ENCODE measurements around the gene WDR62. TPM values are rescaled to one million over a fixed set of nuclear protein-coding genes. Genes with fewer than 3 reads are reported as not detected.
"Not testable (repeated sequence)": the region's sequence is repeated elsewhere in the genome, so short reads cannot be mapped to it uniquely, and the experiment has no call there.

The WDR62 gene
- total RNA-seq, 4 donors from 2014 or later = 0.78 to 1.8 (median 0.84) TPM

DNA sequence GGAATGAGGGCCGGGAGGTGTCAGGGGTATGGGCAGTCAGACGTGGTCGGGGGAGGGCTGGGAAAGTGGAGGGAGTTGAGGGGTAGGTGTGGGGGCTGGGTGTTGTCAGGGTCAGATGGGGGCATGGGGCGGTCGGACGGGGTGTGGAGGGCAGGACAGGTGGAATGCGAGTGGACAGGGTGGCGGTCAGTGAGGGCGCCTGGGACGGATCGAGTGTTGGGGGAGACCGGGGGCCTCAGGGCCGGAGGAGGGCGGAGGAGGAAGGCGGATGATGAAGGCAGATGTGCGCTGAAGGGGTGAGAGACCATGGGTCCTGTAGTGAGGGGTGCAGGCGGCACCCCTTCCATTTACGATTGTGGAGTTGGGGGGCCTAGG, 66.3 kb downstream of the WDR62 start:
- H3K27me3 ChIP-seq = no peaks in the 10 kb centered on the region
- TF ChIP-seq POLR2A (IDR thresholded peaks at IDR 0.05) = no peak
- TF ChIP-seq, protein P1, sequence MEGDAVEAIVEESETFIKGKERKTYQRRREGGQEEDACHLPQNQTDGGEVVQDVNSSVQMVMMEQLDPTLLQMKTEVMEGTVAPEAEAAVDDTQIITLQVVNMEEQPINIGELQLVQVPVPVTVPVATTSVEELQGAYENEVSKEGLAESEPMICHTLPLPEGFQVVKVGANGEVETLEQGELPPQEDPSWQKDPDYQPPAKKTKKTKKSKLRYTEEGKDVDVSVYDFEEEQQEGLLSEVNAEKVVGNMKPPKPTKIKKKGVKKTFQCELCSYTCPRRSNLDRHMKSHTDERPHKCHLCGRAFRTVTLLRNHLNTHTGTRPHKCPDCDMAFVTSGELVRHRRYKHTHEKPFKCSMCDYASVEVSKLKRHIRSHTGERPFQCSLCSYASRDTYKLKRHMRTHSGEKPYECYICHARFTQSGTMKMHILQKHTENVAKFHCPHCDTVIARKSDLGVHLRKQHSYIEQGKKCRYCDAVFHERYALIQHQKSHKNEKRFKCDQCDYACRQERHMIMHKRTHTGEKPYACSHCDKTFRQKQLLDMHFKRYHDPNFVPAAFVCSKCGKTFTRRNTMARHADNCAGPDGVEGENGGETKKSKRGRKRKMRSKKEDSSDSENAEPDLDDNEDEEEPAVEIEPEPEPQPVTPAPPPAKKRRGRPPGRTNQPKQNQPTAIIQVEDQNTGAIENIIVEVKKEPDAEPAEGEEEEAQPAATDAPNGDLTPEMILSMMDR (IDR thresholded peaks at IDR 0.05) = no peak

DNA sequence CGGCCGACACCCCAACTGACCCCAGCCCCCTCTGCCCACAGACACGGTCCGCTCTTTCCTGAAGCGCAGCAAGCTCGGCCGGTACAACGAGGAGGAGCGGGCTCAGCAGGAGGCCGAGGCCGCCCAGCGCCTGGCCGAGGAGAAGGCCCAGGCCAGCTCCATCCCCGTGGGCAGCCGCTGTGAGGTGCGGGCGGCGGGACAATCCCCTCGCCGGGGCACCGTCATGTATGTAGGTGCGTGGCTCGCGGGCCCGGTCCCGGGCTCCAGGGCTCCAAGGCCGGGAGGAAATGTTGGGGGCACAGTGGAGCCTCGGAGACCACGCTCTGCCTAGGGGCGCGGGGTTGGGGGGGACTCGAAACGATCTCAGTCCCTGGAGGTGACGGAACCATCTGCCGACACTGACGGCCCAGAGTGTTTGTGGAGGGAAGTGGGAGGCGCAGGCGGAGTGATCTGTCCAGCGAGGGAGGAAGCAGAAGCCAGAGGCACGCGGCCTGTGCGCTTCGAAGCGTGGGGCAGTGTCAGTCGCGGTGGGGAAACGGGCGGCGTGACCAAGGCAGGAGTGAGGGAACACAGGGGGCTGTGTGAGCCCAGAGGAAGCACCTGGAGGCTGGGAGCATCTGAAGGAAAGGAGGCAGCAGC, 66.9 kb downstream of the WDR62 start:
- peaks cover 6 to 27% of the 10 kb centered on the region in 2 donors for H3K36me3 ChIP-seq

More for the DNA sequence above, 66.3 kb downstream of the WDR62 start:
- DNase-seq = no peak
- WGBS, 2 donors = 91 to 93% methylated on average over 18 of the region's 18 CpGs
- H3K9me3 ChIP-seq = no peaks in the 10 kb centered on the region
- no peak overlapping the region for H3K27ac ChIP-seq
- H3K4me1 ChIP-seq = peaks cover 5 to 6% of the 10 kb centered on the region in 2 donors
- peaks cover 6 to 26% of the 10 kb centered on the region in 2 donors for H3K36me3 ChIP-seq
- H3K4me3 ChIP-seq (replicated peaks in 1 of 3) = no peak overlapping the region
- intact Hi-C loops (cut with DNase I) = no loop called here

DNA sequence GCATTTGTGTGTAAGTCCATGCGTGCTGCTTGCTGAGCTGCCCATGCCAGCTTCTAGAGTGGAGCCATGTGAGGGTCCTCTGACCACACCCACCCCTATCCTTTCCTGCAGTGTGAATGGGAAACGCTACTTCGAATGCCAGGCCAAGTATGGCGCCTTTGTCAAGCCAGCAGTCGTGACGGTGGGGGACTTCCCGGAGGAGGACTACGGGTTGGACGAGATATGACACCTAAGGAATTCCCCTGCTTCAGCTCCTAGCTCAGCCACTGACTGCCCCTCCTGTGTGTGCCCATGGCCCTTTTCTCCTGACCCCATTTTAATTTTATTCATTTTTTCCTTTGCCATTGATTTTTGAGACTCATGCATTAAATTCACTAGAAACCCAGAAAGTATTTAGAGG, 70.9 kb downstream of the WDR62 start:
- no peaks in the 10 kb centered on the region for H3K9me3 ChIP-seq
- peaks cover 6 to 23% of the 10 kb centered on the region in 2 donors for H3K36me3 ChIP-seq
- H3K27me3 ChIP-seq = no peaks in the 10 kb centered on the region
- 85 to 88% methylated on average over 9 of the region's 9 CpGs for WGBS, 2 donors
- H3K4me3 ChIP-seq (replicated peaks in 1 of 3) = no peak overlapping the region
- TF ChIP-seq, protein P1 (IDR thresholded peaks at IDR 0.05) = no peak
- no peak for TF ChIP-seq POLR2A (IDR thresholded peaks at IDR 0.05)
- intact Hi-C loops (cut with DNase I) = no loop called here
- no peak overlapping the region for H3K27ac ChIP-seq
- H3K4me1 ChIP-seq = peaks cover 0 to 15% of the 10 kb centered on the region in 2 donors
- DNase-seq = no peak

More for the DNA sequence above, 66.9 kb downstream of the WDR62 start:
- intact Hi-C loops (cut with DNase I) = no loop called here
- no peak for DNase-seq
- Histone ChIP-seq H3K4me1 (no peaks in the 10 kb centered on the region), H3K27ac (no peak overlapping the region), H3K27me3 (no peaks in the 10 kb centered on the region), H3K4me3 (replicated peaks in 1 of 3) (no peak overlapping the region), H3K9me3 (no peaks in the 10 kb centered on the region)
- TF ChIP-seq POLR2A (IDR thresholded peaks at IDR 0.05) = no peak
- TF ChIP-seq, protein P1 (IDR thresholded peaks at IDR 0.05) = no peak
- WGBS, 2 donors = 84 to 89% methylated on average over 39 to 45 of the region's 49 CpGs

GRCh38 chr19:36128392-36128736, 73.7 kb downstream of the WDR62 start:
- no peaks in the 10 kb centered on the region for H3K27me3 ChIP-seq
- no peak for DNase-seq
- peak overlapping the region in 2 of 3 donors; percentile 5 to 39 for H3K4me3 ChIP-seq (replicated peaks in 1 of 3)
- 15 to 16% methylated on average over 10 of the region's 10 CpGs for WGBS, 2 donors
- no peaks in the 10 kb centered on the region for H3K9me3 ChIP-seq
- peaks cover 0 to 29% of the 10 kb centered on the region in 2 donors for H3K4me1 ChIP-seq
- peak overlapping the region; percentile 71 to 81 (median 71) for H3K27ac ChIP-seq
- intact Hi-C loops (cut with DNase I) = no loop called here
- H3K36me3 ChIP-seq = peaks cover 6 to 20% of the 10 kb centered on the region in 2 donors
- TF ChIP-seq, protein P1 (IDR thresholded peaks at IDR 0.05) = no peak
- no peak for TF ChIP-seq POLR2A (IDR thresholded peaks at IDR 0.05)

- H3K9me3 ChIP-seq; intact Hi-C loops (cut with DNase I); H3K27ac ChIP-seq; H3K27me3 ChIP-seq; H3K36me3 ChIP-seq; H3K4me3 ChIP-seq (replicated peaks in 1 of 3): not testable (repeated sequence)
- peaks cover 0 to 29% of the 10 kb centered on the region in 2 donors for H3K4me1 ChIP-seq
- peak; percentile 35 to 54 for DNase-seq
- 34 to 52% methylated on average over 6 of the region's 6 CpGs for WGBS, 2 donors
Observed at GRCh38 chr19:36131221-36131620, 76.5 kb downstream of the WDR62 start.

GRCh38 chr19:36134867-36135266, 80.2 kb downstream of the WDR62 start:
- H3K27me3 ChIP-seq; H3K36me3 ChIP-seq; DNase-seq; H3K27ac ChIP-seq; H3K4me3 ChIP-seq (replicated peaks in 1 of 3); H3K9me3 ChIP-seq; intact Hi-C loops (cut with DNase I): not testable (repeated sequence)
- H3K4me1 ChIP-seq = peaks cover 5 to 33% of the 10 kb centered on the region in 2 donors
- WGBS, 2 donors = 96 to 97% methylated on average over 4 of the region's 4 CpGs
